Fibroblast of lung (primary cell): ENCODE results near the gene TRAK1.

Experiments
- EZH2 ChIP-seq: IDR thresholded peaks from 2 replicates; pipeline ENCODE4 v1.5.1; 2012; ENCODE audit warnings: low read length, control low read depth, mild to moderate bottlenecking; ENCODE audit errors: missing control alignments
- TF ChIP-seq, protein P1 (sequence below), 2 donors: IDR thresholded peaks in 1 of 2; conservative IDR thresholded peaks in 1 of 2; 1 replicate in 1 of 2; 2 replicates in 1 of 2; pipeline ENCODE4 v1.5.1; 2011 to 2012; ENCODE audit warnings: low read length in 2 of 2, control low read depth in 1 of 2, inconsistent platforms in 1 of 2, low read depth in 1 of 2, mild to moderate bottlenecking in 1 of 2

DNA sequence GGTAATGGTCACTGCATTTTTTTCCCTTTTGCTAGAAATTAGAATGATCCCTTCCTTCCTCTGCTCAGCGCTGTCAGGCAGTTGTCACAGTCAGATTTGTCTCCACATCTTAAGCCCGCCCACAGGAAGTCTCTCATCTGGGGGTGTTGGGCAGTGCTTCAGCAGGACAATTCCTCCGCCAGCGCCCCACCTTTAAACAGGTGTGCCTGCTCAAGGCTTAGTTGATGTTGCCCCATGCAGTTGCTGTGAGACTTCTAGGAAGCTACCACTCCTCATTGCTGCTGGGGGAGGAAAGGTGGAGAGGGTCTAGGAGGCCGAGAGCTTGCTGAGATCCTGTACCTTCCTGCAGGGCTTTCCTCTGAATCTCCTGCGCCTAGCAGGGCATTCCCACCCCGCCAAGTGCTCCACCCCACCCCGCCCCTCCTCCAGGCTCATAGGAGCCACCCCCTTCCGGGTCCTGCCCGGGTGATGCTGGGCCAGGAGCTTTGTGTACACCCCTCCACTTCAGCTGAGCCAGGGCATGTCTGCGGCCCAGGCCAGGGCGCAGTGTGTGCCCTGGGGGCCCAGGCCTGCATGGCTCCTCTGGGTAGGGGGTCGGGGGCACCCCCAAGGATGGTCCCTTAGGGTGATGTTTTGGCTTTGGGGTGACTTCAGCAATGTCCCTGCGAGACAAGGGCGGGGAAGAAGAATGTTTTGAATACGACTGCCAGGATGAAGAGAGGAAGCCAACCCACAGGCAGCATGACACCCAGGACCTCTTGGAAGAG, 68.7 kb downstream of the TRAK1 start:
- TF ChIP-seq, protein P1, sequence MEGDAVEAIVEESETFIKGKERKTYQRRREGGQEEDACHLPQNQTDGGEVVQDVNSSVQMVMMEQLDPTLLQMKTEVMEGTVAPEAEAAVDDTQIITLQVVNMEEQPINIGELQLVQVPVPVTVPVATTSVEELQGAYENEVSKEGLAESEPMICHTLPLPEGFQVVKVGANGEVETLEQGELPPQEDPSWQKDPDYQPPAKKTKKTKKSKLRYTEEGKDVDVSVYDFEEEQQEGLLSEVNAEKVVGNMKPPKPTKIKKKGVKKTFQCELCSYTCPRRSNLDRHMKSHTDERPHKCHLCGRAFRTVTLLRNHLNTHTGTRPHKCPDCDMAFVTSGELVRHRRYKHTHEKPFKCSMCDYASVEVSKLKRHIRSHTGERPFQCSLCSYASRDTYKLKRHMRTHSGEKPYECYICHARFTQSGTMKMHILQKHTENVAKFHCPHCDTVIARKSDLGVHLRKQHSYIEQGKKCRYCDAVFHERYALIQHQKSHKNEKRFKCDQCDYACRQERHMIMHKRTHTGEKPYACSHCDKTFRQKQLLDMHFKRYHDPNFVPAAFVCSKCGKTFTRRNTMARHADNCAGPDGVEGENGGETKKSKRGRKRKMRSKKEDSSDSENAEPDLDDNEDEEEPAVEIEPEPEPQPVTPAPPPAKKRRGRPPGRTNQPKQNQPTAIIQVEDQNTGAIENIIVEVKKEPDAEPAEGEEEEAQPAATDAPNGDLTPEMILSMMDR (conservative IDR thresholded peaks at IDR 0.05 in 1 of 2, IDR thresholded peaks at IDR 0.05 in 1 of 2; ENCODE audit: low read depth in 1 of 2, low read length in 2 of 2) = no peak
- no peak for TF ChIP-seq EZH2
